ENCODE results near the gene SERPIND1. TPM values are rescaled to one million over a fixed set of nuclear protein-coding genes. Genes with fewer than 3 reads are reported as not detected.
"Not testable (repeated sequence)": the region's sequence is repeated elsewhere in the genome, so short reads cannot be mapped to it uniquely, and the experiment has no call there.

The SERPIND1 gene
- total and polyA plus RNA-seq, 10 donors, result 0.03 to 0.14 (median 0.09) TPM; not detected in 6

- intact Hi-C loops (cut with DNase I; ENCODE audit: low total_unique reads), result no loop called here
- Histone ChIP-seq H3K4me3 (no peak overlapping the region), H3K4me1 (peaks cover 0 to 15% (median 6%) of the 10 kb centered on the region in 6 donors), H3K36me3 (peaks cover 9 to 90% (median 47%) of the 10 kb centered on the region in 6 donors), H3K9me3 (no peaks in the 10 kb centered on the region), H3K27ac (no peak overlapping the region), H3K27me3 (replicated peaks in 1 of 7) (no peaks in the 10 kb centered on the region)
- no peak for TF ChIP-seq POLR2AphosphoS5 (IDR thresholded peaks at IDR 0.05)
- TF ChIP-seq, protein P1, sequence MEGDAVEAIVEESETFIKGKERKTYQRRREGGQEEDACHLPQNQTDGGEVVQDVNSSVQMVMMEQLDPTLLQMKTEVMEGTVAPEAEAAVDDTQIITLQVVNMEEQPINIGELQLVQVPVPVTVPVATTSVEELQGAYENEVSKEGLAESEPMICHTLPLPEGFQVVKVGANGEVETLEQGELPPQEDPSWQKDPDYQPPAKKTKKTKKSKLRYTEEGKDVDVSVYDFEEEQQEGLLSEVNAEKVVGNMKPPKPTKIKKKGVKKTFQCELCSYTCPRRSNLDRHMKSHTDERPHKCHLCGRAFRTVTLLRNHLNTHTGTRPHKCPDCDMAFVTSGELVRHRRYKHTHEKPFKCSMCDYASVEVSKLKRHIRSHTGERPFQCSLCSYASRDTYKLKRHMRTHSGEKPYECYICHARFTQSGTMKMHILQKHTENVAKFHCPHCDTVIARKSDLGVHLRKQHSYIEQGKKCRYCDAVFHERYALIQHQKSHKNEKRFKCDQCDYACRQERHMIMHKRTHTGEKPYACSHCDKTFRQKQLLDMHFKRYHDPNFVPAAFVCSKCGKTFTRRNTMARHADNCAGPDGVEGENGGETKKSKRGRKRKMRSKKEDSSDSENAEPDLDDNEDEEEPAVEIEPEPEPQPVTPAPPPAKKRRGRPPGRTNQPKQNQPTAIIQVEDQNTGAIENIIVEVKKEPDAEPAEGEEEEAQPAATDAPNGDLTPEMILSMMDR (IDR thresholded peaks at IDR 0.05 in 8 of 11, conservative IDR thresholded peaks at IDR 0.05 in 3 of 11), result no peak
- TF ChIP-seq POLR2A (IDR thresholded peaks at IDR 0.05), result no peak
- WGBS, 5 donors, result 81 to 90% (median 85%) methylated on average over 2 of the region's 2 CpGs
- DNase-seq, result no peak
Observed at GRCh38 chr22:20765938-20766337, 8.0 kb upstream of the SERPIND1 start.

- Histone ChIP-seq H3K36me3 (peaks cover 8 to 90% (median 41%) of the 10 kb centered on the region in 6 donors), H3K9me3 (no peaks in the 10 kb centered on the region), H3K27ac (no peak overlapping the region), H3K4me1 (peaks cover 0 to 15% (median 6%) of the 10 kb centered on the region in 6 donors), H3K27me3 (replicated peaks in 1 of 7) (no peaks in the 10 kb centered on the region), H3K4me3 (no peak overlapping the region)
- DNase-seq, result no peak
- WGBS, 5 donors, result 93 to 100% (median 98%) methylated on average over 7 of the region's 7 CpGs
- intact Hi-C loops (cut with DNase I; ENCODE audit: low total_unique reads), result no loop called here
- TF ChIP-seq, protein P1 (IDR thresholded peaks at IDR 0.05 in 8 of 11, conservative IDR thresholded peaks at IDR 0.05 in 3 of 11), result no peak
- TF ChIP-seq POLR2AphosphoS5 (IDR thresholded peaks at IDR 0.05) (no peak), POLR2A (IDR thresholded peaks at IDR 0.05) (no peak)
Observed at GRCh38 chr22:20766530-20766929, 7.4 kb upstream of the SERPIND1 start.

GRCh38 chr22:20769496-20769826 lies 4.5 kb upstream of the SERPIND1 start:
- H3K9me3 ChIP-seq; DNase-seq; H3K27ac ChIP-seq; intact Hi-C loops (cut with DNase I; ENCODE audit: low total_unique reads); H3K27me3 ChIP-seq (replicated peaks in 1 of 7); H3K4me3 ChIP-seq: not testable (repeated sequence)
- WGBS, 5 donors, result 79 to 91% (median 83%) methylated on average over 9 of the region's 9 CpGs
- peaks cover 0 to 88% (median 26%) of the 10 kb centered on the region in 6 donors for H3K36me3 ChIP-seq
- peaks cover 0 to 15% (median 6%) of the 10 kb centered on the region in 6 donors for H3K4me1 ChIP-seq

DNA sequence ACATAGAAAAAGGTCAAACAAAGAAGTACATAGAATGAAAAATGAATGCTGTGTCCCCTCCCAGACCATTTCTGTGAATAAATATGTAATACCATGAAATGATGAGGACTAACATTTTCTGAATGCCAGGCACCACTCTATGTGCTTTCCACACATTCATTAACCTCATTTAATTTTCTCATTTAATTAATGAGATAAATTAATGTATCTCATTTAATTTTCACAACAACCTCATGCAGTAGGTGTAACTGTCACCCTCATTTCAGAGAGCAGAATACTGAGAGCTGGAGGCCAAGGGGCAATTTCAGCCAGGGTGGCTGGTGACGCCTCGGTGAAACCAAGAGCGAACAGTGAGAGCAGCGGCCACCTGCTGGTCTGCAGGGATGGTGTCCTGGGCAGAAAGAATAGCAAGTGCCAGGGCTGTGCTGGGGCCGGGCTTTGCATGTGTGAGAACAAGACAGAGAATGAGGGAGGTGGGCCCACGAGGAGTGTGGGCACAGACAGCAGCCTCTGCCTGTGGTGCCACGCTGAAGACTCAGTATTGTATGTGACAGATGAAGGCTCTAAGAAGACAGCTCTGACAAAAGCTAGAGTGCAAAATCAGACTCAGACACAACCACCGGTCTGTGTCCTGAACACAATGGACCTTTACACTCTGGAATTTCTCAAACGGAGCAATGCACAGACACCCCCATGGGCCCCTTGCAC lies 1.8 kb upstream of the SERPIND1 start:
- Histone ChIP-seq H3K4me1 (peaks cover 0 to 15% (median 6%) of the 10 kb centered on the region in 6 donors), H3K4me3 (no peak overlapping the region), H3K9me3 (no peaks in the 10 kb centered on the region), H3K27me3 (replicated peaks in 1 of 7) (no peaks in the 10 kb centered on the region), H3K27ac (no peak overlapping the region), H3K36me3 (peaks cover 0 to 88% (median 11%) of the 10 kb centered on the region in 6 donors)
- intact Hi-C loops (cut with DNase I; ENCODE audit: low total_unique reads), result no loop called here
- TF ChIP-seq, protein P1 (IDR thresholded peaks at IDR 0.05 in 8 of 11, conservative IDR thresholded peaks at IDR 0.05 in 3 of 11), result no peak
- TF ChIP-seq POLR2A (IDR thresholded peaks at IDR 0.05), result no peak
- no peak for TF ChIP-seq POLR2AphosphoS5 (IDR thresholded peaks at IDR 0.05)
- no peak for DNase-seq
- 88 to 97% (median 94%) methylated on average over 9 of the region's 9 CpGs for WGBS, 5 donors
